ENCODE results near the gene UGT2B11.
"Not testable (repeated sequence)": the region's sequence is repeated elsewhere in the genome, so short reads cannot be mapped to it uniquely, and the experiment has no call there.

UGT2B11 gene

GRCh38 chr4:69169171-69169570, 45.4 kb downstream of the UGT2B11 start:
- DNase-seq (ENCODE audit: low read depth), result not testable (repeated sequence)

GRCh38 chr4:69167300-69167699, 47.2 kb downstream of the UGT2B11 start:
- DNase-seq (ENCODE audit: low read depth), result no peak

GRCh38 chr4:69166376-69166775, 48.2 kb downstream of the UGT2B11 start:
- DNase-seq (ENCODE audit: low read depth), result not testable (repeated sequence)

GRCh38 chr4:69165707-69166106, 48.8 kb downstream of the UGT2B11 start:
- DNase-seq (ENCODE audit: low read depth), result not testable (repeated sequence)

GRCh38 chr4:69156913-69157312, 57.6 kb downstream of the UGT2B11 start:
- no peak for DNase-seq (ENCODE audit: low read depth)

GRCh38 chr4:69154021-69154420, 60.5 kb downstream of the UGT2B11 start:
- no peak for DNase-seq (ENCODE audit: low read depth)

All from stimulated activated CD8-positive, alpha-beta memory T cell treated with anti-CD3 and anti-CD28 coated beads, Interleukin-15, amount 100 ng/mL, for 1 hour (primary cell).